Panc1 (cell line): Measurements from ENCODE around the gene ZNF778.

Source experiments
- CTCF ChIP-seq: fragments of 450-650 bp; IDR thresholded peaks from 2 replicates; pipeline ENCODE4 v1.5.1; 2017; ENCODE audit warnings: mild to moderate bottlenecking
- POLR2AphosphoS5 ChIP-seq: IDR thresholded peaks from 2 replicates; pipeline ENCODE4 v1.6.1; 2012; ENCODE audit warnings: mild to moderate bottlenecking, low read depth, low read length, moderate library complexity
- REST ChIP-seq, 2 experiments: IDR thresholded peaks; 2 replicates each; pipeline ENCODE4 v1.6.1; 2011 to 2012; ENCODE audit warnings: low read depth in 2 of 2, control low read depth in 1 of 2, low read length in 1 of 2, mild to moderate bottlenecking in 1 of 2, moderate library complexity in 1 of 2; ENCODE audit not compliant: insufficient read depth in 1 of 2
- SIN3A ChIP-seq: IDR thresholded peaks from 2 replicates; pipeline ENCODE4 v1.6.1; 2012; ENCODE audit warnings: low read depth, mild to moderate bottlenecking, low read length, moderate library complexity, borderline replicate concordance; ENCODE audit not compliant: insufficient read depth
- TCF7L2 ChIP-seq: IDR thresholded peaks from 2 replicates; pipeline ENCODE4 v1.6.1; 2011; ENCODE audit warnings: mild to moderate bottlenecking, low read depth, low read length, inconsistent platforms

DNA sequence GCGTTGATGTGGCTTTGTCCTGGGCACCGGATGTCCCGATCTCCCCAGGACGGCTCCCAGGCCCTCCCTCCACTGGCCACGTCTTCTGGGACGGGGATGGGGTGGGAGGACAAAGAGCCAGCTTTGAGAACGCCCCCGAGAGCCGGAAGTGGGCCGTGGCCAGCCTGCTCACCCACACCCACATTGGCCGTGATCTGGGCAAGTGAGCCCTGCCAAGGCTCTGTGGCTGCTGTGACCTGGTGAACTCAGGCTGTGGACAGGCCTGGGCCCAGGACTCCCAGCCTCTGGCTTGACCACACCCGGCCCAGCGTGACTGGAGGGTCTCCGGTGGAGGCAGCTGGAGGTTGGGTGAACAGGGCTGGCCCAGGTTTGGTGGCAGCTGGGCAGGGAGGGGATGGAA, 42.6 kb upstream of the ZNF778 start:
- TF ChIP-seq SIN3A, result no peak
- no peak for TF ChIP-seq POLR2AphosphoS5
- no peak for TF ChIP-seq CTCF
- TF ChIP-seq REST (IDR thresholded peaks at IDR 0.05; ENCODE audit: insufficient read depth in 1 of 2, low read depth in 2 of 2, low read length in 1 of 2), result no peak
- no peak for TF ChIP-seq TCF7L2
